NCI-H2227 (cell line): Measurements from ENCODE around the gene RNF157.
"Not testable (repeated sequence)": the region's sequence is repeated elsewhere in the genome, so short reads cannot be mapped to it uniquely, and the experiment has no call there.

Experiments used
- DNase-seq: peaks from one replicate; lab custom pipeline; 2025; ENCODE audit not compliant: unreplicated experiment; lab: John Stamatoyannopoulos, UW

The RNF157 gene

DNA sequence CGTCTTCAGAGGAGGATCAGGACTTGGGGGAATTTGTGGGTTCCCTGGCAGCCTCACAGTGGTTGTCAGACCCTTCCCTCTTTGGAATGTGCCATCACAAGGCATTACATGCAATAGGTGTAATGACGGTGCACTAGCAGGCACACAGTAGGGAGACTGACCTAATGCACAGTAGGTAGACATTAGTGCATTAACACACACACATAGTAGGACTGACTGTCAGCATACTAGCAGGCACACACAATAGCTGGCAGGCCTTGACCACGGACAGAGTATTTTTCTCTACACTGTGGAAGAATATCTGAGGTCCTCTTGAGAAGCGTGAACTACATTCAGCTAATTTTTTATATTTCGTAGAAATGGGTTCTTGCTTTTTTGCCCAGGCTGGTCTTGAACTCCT is 14.0 kb upstream of the RNF157 start:
- DNase-seq: no peak

DNA sequence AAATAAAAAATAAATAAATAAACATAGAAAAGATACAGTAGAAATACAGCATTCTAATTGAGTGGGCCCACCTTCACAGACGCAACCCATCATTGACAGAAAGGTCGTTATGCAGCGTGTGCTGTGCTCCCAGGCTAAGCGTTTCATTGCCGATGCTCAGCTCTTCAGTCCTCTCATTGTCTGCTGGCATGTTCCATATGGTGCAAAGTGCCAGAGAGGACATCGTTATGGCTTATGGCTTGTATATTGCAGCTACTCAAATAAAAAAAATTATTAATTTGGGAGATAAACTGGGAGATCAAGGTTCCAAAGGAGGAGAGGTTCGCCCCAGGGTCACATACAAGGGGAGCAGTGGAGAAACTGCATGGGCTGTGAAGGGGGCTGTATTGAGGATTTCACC is 13.5 kb upstream of the RNF157 start:
- no peak for DNase-seq

DNA sequence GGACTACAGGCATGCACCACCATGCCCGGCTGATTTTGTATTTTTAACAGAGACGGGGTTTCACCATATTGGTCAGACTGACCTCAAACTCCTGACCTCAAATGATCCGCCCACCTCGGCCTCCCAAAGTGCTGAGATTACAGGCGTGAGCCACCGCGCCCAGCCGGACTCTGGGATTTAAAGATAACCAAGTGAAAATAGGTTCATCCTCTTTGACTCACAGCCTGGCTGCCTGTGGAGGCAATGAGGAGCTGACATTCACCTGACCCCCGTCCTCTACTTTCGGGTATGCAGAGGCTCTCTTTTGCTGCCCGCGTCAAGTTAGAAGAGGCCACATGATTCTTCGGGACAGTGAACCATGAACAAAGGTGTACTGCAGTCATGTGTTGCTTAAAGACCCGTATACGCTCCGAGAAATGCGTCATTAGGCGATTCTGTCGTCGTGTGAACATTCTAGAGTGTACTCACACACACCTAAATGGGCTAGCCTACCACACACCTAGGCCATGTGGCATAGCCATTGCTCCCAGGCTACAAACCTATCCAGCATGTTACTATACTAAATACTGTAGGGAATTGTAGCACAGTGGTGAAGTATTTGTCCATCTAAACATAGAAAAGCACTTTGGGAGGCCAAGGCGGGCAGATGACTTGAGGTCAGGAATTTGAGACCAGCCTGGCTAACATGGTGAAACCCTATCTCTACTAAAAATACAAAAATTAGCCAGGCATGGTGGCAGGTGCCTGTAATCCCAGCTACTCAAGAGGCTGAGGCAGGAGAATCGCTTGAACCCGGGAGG is 12.9 kb upstream of the RNF157 start:
- not testable (repeated sequence) for DNase-seq

DNA sequence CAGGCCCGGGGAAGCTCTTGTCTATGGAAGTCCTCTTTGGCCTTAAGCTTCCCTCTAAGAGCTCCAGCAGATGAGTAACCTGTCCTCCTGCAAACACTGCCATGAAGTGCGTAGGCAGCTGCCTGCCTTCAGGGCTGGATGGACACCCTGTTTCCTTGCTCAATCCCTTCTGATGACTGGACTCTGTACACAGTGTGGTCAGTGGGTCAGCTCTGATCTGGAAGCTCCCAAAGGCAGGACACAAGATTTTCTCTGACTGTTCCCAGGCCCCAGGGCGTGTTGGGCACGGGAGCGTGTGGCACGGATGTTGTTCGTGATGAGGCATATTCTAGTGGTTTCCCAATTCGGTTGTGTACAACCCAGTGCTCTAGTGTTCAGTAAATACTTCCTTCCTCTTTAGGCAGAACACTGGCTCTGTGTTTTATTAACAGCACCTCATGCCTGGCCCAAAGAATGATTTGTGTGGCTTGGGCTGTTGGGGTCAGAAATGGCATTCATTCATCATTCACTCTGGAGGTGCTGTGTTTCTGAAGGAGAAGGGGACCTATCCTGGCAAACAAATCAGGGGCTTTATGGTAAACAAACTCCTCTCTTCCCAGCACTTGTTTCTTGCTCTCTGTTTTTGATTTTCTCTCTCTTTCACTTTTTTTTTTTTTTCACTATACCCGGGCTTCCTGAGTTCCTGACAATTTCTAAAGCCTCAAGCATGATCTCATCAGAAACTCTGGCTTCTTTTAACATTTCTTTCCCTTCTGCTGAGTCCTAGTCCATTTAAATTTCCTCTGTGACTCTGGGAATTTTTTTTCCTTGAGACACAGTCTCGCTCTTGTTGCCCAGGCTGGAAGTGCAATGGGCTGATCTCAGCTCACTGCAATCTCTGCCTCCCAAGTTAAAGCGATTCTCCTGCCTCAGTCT is 12.0 kb upstream of the RNF157 start:
- no peak for DNase-seq

GRCh38 chr17:76251478-76252039 is 11.3 kb upstream of the RNF157 start:
- DNase-seq: no peak

DNA sequence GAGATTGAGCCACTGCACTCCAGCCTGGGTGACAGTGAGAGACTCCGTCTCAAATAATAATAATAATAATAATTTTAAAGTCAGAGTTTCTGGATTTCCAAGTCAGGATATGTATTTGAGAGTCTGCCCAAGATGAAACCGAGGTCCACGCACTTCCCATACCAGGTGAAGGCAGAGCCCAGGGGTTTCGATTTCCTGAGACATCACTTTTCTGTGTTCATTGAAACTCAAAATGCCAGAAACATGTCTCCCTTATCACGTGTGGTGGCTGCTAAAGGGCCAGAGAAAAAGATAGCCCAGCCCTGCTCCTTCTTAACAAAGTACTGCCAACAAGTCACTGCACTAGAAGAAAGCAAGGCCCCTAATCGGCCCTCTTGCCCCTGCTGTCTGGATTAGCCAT is 9.8 kb upstream of the RNF157 start:
- no peak for DNase-seq

- no peak for DNase-seq
These were observed 7.9 kb upstream of the RNF157 start for GRCh38 chr17:76248013-76248782.

DNA sequence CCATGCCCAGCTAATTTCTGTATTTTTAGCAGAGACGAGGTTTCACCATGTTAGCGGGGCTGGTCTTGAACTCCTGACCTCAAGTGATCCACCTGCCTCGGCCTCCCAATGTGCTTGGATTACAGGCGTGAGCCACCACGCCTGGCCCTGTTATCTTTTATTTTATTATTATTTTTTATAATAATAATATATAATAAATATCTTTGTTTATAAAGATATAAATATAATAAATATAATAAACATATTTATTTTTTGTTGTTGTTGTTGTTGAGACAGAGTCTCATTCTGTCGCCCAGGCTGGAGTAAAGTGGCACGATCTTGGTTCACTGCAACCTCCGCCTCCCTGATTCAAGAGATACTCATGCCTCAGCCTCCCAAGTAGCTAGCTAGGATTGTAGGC is 7.0 kb upstream of the RNF157 start:
- DNase-seq: no peak

DNA sequence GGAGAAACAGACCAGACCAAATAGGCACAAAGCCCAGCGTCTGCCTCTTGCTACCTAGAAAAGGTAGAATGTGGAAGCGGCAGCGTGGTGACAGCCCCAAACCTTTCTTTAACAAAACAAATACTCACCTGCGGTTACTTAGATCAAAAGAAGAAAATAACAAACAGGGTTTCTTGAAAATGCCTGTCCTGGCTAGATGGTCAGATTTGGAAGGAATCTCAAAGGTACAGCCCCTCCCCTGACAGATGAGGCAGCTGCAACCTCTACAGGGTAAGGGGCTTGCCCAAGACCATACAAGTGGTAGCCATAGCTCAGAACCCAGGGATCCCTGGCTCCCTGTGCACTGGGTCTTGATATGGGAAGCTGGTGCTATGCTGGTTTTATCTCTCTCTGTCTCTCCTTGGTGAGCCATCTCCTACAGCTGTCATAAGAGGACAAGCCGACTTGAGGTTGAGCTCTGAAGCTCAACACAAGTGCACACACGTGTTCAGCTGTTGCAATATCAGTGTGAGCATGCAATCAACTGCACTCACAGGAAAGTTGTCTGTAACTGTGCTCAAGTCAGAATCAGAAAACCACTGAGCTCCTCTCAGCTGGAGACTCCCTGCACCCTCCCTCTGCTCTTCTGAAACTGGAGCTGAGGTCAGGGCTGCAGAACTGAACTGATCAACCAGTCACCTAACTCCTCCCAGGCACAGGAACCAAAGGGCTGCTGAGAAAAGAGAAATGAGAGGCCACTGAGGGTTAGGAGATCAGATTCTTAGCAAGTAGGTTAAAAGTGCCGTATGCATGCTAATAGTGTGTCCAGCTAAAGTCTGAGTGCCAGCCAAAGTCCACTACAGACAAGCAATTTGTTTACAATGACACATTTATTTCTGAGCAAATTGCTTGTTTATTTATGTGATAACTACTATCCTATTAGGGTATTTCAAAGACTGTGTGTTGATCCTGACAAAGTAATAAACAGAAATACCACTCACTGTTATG is 6.1 kb upstream of the RNF157 start:
- no peak for DNase-seq

- DNase-seq: not testable (repeated sequence)
These were observed 4.4 kb upstream of the RNF157 start for GRCh38 chr17:76244721-76245120.

DNA sequence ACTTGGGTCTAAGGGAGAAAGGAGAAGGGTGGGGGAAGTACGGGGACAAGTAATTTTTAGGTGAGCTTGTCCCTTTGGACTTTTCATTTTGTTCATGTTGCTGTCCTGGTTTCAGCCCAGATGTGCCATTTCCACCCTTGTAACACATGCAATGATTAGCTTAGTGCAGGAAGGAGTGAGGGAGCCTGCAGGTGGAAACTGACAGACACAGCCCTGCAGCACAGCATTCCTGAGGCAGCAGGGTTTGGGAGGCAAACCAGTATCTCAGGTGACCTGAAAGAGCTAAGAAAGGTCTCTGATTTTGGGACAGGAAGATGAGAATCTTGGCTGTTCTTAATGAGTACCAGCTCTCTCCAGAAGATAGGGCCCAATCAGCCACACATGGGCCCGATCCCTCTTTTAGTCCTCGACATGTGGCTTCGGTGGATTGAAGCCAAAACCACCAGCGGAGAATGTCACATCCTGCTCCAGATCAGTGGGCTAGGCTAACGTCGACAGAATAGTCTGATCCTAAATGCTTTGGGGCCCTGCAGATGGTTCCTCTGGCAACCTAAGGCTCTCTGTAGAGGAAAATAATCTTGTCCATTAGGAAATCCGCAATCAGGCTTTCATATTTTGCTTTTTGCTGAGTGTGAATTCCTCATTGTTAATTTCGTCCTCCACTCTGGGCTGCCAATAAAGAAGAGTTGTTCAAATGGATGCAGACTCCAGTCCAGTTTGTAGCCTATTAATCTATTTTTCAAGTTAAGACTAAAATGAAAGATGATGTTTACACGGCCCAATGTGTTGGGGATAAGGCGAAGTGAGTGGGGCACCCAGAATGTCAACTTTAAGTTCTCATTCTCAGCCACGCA is 3.8 kb upstream of the RNF157 start:
- DNase-seq: no peak

- no peak for DNase-seq
These were observed 1.5 kb upstream of the RNF157 start for GRCh38 chr17:76241691-76242255.

DNA sequence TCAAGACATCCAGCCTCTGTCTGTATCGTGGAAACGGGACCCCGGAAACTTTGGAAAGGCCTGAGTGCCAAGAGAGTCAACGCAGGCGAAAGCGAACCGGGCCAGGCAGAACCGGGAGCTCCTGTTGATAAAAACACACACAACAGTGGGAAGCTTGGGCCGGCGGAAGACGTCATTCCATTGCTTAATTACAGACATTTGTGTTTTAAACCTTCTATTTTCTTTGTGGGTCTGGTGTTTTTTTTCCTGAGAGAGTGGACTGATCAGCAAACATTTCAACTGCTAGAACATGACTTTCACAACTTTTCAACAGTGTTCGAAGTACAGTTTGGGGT is 878 bp upstream of the RNF157 start:
- DNase-seq: no peak

- DNase-seq: peak; percentile 19
These were observed 587 bp downstream of the RNF157 start for GRCh38 chr17:76239538-76240274.

- no peak for DNase-seq
These were observed 1.3 kb downstream of the RNF157 start for GRCh38 chr17:76238847-76239537.

DNA sequence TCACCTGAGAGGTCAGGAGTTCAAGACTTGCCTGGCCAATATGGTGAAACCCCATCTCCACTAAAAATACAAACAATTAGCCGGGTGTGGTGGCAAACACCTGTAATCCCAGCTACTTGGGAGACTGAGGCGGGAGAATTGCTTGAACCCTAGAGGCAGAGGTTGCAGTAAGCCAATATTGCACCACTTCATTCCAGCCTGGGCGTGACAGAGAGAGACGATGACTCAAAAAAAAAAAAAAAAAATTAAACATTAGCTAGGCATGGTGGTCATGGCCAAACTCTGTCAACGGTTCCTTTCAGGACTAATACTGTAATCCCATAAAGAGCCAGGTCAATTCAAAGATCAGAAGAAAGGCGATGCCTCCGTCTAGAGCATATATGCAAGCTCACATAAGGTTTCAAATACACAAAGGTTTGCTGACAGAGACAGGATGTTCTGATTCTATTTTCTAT is 2.4 kb downstream of the RNF157 start:
- DNase-seq: no peak

DNA sequence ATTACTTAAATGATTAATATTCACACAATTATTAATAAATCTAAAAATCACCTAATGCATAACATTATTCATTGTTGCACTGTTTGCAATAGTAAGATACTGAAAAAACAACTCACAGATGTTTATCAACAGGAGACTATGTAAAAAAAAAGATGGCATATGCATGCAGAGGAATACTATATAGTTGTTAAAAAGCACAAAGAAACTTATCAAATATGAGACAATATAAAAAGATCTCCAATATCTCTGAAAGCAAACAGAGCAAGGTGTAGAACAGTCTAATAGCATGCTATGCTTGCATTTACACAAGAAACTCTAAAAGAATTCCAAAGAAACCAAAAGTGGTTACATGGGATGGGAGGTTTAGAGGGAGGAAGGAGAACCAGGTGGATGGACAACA is 3.7 kb downstream of the RNF157 start:
- DNase-seq: no peak
